ENCODE results near the gene ALKBH8.
"Not testable (repeated sequence)": the region's sequence is repeated elsewhere in the genome, so short reads cannot be mapped to it uniquely, and the experiment has no call there.

ALKBH8 gene

DNA sequence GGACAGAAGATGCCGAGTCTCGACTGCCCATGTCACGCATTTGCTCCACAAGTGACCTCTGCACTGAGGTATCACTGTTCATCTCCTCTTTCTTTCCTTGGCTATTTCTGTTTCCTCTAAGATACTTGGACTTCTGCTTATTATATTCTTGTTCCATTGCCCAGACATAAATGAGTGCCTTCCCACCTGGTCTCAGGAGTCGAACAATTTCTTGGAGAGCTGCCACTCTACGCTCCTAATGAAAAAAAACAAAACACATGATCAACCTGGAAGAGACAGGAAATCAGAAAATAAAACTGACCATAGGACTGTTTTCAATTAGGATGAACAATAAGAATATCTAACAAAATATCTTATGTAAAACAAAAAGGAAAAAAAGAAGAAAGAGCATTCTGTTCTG is 60.6 kb downstream of the ALKBH8 start:
- DNase-seq = no peak

DNA sequence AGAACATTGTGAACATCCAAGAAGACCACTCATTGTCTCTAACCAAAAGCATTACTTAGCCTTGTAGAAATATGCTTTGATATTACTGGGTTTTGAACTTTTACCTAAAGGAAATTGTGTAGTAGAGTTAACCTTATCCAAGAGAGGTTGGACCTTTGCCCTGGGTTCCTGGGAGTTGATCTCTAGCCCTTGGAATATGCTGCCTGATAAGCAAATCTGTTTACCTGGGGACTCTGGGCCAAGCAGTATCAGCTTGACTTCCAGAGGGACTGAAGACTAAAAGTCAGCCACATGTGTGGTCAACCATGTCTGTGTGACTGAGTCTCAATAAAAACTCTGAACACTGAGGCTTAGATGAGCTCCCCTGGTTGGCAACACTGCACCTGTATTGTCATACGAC is 63.8 kb downstream of the ALKBH8 start:
- no peak for DNase-seq

DNA sequence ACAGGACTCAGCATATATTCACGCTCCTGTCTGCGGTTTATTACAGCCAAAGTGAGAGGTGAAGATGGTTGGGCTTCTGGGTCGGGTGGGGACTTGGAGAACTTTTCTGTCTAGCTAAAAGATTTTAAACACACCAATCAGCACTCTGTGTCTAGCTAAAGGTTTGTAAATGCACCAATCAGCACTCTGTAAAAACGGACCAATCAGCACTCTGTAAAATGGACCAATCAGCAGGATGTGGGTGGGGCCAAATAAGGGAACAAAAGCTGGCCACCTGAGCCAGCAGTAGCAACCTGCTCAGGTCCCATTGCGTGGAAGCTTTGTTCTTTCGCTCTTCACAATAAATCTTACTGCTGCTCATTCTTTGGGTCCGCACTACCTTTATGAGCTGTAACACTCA is 68.2 kb downstream of the ALKBH8 start:
- DNase-seq = not testable (repeated sequence)

DNA sequence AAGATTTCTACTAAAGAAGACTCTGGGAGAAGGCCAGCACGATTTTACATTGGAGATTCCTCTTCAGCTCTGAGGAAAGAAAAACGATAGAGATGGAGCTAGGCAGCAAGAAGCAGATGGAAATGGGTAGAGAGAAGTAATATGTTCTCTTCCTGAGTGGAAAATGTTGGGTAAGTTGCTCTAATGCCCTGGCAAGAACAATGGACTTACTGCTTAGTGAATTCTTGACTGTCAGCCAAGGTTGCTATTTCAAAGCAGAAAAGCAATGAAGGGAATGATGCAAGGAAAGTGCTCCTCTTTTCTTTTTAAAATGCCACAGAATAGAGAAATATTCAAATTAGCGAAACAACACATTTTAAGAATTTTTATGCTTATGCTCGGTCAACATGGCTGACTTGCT is 69.5 kb downstream of the ALKBH8 start:
- DNase-seq = no peak

DNA sequence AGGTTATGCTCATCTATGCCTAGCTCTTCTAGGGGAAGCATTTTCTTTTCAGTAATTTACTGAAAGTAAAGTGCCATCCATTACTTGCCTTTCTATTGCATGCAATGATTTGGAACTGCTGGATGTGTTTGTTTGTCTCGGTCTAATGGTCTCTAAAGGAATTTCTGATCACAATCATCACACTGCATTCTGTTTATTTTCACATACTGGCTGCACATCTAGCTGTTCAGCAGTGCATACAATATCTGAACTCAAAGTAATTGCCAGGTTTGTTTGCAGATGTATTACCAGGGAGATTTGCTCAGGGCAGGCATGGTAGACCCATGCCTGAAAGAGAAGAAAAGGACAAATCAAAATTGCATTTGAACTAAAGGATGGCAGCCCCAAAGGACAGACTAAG is 71.5 kb downstream of the ALKBH8 start:
- DNase-seq = no peak

DNA sequence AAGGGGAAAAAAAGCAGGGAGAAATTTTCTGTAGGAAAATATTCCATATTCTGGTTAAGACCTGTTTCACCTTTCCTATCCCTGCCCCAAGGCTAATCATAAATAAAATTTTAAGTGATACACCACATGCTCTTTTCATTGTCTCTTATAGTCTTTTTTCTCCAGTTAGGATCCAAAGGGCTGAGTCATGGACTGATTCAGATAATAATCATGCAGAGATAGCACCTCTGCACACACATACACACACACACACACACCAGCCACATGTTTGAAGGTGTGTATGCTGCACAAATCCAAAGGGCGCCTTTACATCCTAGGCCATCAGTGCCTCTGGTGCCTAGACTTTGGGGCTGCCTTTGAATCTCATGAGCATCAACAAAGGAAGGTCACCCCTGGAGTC is 72.4 kb downstream of the ALKBH8 start:
- no peak for DNase-seq

DNA sequence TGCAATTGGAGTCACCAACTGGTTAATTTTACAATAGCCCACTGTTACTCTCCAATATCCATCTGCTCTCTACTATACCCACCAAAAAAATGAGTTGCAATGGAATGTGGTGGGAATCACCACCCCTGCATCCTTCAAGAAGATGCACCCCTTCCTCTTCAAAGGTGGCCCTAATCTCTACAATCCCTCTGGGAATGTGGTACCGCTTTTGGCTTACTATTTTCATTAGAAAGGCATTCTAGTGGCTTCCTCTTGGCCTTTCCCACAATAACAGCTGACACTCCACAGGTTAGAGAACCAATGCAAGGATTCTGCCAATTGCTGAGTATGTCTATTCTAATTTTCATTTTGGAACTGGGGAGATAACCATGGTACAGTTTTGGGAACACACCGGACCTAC is 74.7 kb downstream of the ALKBH8 start:
- no peak for DNase-seq

DNA sequence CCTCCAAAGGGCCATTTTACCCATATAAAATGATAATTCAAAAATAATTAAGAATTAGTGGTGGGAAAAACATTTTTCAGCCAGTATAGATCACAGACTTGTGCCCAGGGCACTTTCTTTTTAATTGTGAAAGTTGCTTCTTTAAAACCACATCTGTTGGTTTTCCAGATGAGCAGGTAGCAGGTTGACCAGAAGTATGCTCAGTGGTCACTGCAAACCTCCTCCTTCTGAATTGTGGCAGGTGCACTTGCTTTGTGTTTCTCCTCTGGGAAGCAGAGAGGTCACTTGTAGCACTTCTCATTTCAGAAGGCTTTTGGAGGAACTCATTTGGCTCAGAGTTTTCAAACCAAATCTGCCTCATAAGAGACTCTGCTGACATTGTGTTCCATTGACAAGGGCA is 83.3 kb downstream of the ALKBH8 start:
- no peak for DNase-seq

DNA sequence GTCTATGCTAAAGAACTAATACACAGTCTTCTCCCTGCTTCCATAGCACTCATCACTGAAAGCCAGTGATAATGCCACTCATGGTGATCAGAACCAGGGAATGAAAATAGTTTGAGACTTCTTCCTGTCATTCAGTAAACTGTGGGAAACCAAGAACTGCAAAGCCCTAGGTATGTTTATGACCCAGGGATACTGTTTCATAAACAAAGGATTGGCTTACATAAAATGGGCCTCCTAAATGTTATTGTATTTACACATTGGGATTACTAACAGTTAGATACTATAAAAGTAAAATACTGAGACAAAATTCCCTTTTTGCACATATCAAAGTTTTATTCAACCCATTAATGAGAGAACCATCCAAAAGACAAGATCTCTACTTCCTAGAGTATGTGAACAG is 86.6 kb downstream of the ALKBH8 start:
- DNase-seq = no peak

DNA sequence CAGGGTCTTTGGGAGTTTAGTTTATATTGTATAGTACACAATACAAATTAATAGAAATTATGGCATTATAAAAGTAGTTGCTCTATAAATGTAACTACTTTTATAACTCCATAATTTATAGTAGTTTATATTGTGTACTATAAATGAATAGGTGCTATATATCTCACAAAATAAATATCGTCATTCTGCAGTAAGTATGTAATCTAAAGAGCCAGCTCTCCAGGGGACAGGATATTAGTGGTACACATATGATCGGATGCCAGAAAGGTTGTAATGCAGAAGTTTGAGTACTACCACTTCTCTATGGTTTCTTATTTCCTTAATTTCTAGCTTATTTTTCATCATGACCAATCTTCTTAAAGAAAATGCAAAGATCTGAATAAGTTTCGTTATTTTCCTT is 87.7 kb downstream of the ALKBH8 start:
- DNase-seq = no peak

DNA sequence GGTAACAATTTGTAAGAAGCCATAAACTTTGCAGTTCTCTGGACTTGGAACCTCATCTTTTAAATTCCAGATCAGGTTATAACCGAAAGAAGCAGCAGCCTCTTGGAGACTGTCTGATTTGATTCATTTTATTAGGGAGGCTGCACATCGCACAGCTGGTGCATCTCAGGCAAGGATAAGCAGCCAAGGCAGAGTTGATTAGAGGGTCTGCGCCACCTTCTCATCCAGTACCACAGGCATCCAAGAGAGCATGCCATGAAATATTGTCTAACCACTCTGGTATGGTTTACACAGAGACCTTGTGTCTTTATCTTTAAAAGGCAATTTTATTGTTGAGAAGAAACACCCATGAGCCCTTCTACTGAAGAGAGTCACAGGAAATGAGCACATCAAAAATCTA is 91.7 kb downstream of the ALKBH8 start:
- no peak for DNase-seq

DNA sequence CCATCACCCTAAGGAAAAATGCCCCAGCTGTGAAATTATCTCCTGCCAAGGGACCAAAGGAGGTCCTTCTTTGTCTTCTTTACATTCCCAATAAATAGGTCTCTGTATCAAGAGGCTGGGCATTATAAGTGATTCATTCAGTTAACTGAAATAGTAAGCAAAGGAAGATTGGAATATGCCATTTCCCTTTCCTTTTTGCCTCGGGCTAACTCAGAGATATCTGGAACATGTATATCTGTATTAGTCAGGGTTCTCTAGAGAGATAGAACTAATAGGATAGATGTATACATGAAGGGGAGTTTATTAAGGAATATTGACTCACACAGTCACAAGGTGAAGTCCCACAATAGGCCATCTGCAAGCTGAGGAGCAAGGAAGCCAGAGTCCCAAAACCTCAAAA is 92.6 kb downstream of the ALKBH8 start:
- no peak for DNase-seq

DNA sequence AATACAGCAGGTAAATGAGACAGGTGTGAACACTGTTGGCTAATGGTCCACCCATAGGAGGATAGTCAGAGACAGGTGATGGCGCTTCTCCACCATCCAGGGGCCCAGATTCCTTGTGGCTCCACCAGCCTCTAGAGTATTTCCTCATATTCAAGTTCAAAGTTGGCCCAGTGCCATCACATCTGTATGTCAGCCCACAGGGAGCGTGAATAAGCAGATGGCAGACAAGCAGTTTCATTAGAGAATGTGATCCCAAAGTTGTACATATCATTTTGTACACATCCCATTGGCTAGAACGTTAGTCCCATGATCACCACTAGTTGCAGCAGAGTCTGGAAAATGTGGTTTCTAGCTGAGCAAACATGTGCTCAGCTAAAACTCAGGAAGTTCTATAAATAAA is 96.9 kb downstream of the ALKBH8 start:
- DNase-seq = no peak

DNA sequence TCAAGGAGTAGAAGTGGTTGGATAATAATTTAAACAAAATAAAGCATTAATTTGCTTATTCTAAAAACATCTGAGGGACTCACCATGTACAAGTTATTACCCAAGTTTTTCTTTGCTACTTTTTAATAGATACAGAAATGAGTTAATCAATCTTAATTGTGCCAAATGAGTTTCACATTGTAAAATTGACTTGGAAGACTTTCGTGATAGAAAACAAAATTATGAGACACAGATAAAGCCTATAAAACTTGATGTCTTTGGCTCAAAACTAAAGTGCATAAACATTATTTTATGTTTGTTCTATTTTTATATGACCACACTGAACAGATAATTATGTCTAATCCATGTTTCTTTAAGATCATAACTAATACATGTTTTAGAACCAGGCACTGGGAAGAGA is 97.8 kb downstream of the ALKBH8 start:
- no peak for DNase-seq

DNA sequence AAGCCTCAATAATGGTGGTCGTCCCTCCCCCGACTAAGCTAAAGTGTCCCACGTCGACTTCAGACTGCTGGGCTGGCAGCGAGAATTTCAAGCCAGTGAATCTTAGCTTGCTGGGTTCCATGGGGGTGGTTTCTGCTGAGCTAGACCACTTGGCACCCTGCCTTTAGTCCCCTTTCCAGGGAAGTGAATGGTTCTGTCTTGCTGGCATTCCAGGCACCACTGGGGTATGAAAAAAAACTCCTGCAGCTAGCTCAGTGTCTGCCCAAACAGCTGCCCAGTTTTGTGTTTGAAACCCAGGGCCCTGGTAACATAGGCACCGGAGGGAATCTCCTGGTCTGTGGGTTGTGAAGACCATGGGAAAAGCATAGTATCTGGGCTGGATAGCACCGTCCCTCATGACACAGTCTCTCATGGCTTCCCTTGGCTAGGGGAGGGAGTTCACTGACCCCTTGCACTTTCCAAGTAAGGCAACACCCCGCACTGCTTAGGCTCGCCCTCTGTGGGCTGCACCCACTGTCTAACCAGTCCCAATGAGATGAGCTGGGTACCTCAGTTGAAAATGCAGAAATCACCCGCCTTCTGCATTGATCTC is 99.2 kb downstream of the ALKBH8 start:
- not testable (repeated sequence) for DNase-seq

DNA sequence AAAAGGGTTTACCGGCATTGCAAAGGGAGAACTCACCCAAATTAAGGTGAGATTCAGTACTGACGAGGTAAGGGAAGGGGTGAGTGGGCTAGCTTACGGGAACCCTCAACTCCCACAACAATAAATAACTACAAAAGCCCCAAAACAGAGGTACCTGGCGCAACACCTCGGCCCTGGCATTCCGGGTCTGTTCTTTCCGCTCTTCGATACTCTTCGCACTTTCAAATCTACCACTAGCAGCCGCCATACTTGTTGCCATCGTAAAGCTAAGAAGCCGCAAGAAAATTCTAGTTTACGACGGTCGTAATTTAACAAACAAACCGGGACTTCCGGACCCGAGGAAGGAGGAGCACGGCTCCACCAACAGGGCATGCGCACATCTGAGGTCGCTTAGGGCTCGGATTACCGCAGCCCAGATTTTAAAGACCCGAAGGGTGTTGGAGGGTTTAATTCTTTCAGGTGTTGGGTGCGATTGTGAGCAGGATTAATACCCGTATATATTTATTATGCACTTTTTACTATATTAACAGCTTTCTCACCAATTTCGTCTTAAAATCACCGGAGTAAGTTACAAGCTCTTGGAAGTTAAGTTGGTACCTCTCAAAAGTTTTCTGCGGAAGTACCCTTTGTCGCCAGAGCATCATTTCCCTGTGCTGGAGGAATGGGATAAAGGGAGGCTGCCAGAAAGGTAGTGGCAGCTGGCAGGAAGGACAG is 107.8 kb downstream of the ALKBH8 start, which contains the start of gene CWF19L2:
CWF19L2 (minus strand) TSS at position 268 of the 714 bp plus-strand sequence; CDS start at position 259, 9 bp downstream.
- DNase-seq = peak; percentile 90

DNA sequence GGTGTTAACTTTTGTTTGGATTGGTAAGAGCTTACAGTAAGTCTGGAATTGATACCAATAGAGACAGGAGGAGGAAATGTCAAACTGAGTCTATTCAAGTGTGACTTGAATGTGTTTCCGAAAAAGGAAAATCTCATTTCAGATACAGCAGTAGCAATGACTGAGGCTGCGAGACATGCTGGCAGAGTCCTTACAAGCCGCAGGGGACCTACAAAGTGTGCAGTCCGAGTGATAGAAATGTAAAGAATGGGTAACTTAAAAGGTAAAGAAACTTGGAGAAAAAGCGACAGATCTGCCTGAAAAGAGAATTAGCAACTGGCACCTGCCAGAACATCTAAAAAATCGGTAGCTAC is 108.4 kb downstream of the ALKBH8 start:
- DNase-seq = peak; percentile 22

DNA sequence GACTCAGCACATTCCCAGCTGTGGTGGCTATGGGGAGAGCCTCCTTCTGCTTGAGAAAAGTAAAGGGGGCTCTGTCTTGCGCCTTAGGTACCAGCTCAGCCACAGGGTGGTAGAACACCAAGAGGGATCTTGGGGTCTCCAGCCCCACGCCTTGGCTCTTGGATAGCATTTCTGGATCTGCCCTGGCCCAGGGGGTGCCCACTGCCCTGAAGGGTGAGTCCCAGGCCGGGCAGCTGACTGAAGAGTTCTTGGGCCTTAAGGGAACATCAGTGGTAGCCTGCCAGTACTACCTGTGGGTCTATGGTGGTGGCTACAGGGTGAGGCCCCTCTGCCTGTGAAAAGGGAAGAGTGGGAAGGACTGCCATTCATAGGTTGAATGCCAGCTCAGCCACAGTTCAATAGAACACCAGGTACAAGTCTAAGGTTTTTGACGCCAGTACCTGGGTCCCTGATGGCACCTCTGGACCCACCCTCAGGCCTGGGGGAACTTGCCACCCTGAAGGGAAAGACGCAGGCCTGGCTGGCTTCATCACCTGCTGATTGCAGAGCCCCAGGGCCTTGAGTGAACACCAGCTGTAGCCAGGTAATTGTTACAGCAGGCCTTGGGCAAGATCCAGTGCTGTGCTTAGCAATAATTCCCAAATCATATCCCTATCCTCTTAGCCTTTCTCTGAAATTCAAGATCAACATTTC is 111.8 kb downstream of the ALKBH8 start:
- DNase-seq = no peak
